Trophoblast cell (in vitro differentiated cells and primary cell): ENCODE data around the gene LCP2.
A peak's percentile ranks its signal among the peaks of the same experiment; 100 is the strongest.

ENCODE experiments used
- DNase-seq, 2 donors: peaks; one replicate each; pipeline ENCODE4 v3.0.0-alpha.2; 2016
- H2AFZ ChIP-seq: 2 replicates; pipeline ENCODE4 v1.6.1; 2013; ENCODE audit warnings: low read length, moderate library complexity, mild to moderate bottlenecking; ENCODE audit not compliant: insufficient read depth, poor library complexity
- H2AK5ac ChIP-seq: 2 replicates; pipeline ENCODE4 v1.6.1; 2013; ENCODE audit warnings: mild to moderate bottlenecking, low read length
- H2BK120ac ChIP-seq: 2 replicates; pipeline ENCODE4 v1.6.1; 2013; ENCODE audit warnings: low read length, mild to moderate bottlenecking, moderate library complexity; ENCODE audit not compliant: insufficient read depth, poor library complexity
- H2BK12ac ChIP-seq: 2 replicates; pipeline ENCODE4 v1.6.1; 2013; ENCODE audit warnings: mild to moderate bottlenecking, low read length, moderate library complexity
- H2BK5ac ChIP-seq: 2 replicates; pipeline ENCODE4 v1.6.1; 2013; ENCODE audit warnings: low read length, low read depth, moderate library complexity, mild to moderate bottlenecking; ENCODE audit not compliant: poor library complexity
- H3K14ac ChIP-seq: 2 replicates; pipeline ENCODE4 v1.6.1; 2013; ENCODE audit warnings: mild to moderate bottlenecking, low read length
- H3K18ac ChIP-seq: 2 replicates; pipeline ENCODE4 v1.6.1; 2013; ENCODE audit warnings: mild to moderate bottlenecking, low read length
- H3K23ac ChIP-seq: 2 replicates; pipeline ENCODE4 v1.6.1; 2013; ENCODE audit warnings: low read length
- H3K27ac ChIP-seq: 2 replicates; pipeline ENCODE4 v1.5.1; 2013; ENCODE audit warnings: low read depth, mild to moderate bottlenecking, inconsistent platforms, low read length, moderate library complexity
- H3K27me3 ChIP-seq: 2 replicates; pipeline ENCODE4 v1.6.1; 2013; ENCODE audit warnings: inconsistent platforms, mild to moderate bottlenecking, low read length, moderate library complexity; ENCODE audit not compliant: insufficient read depth
- H3K36me3 ChIP-seq, 2 experiments: 1 replicate in 1 of 2; 2 replicates in 1 of 2; pipeline ENCODE4 v1.6.1; 2013; ENCODE audit warnings: low read length in 2 of 2, mild to moderate bottlenecking in 2 of 2, moderate library complexity in 1 of 2; ENCODE audit not compliant: insufficient read depth in 2 of 2, control insufficient read depth in 1 of 2
- H3K4ac ChIP-seq: 2 replicates; pipeline ENCODE4 v1.6.1; 2013; ENCODE audit warnings: low read depth, mild to moderate bottlenecking, low read length, moderate library complexity
- H3K4me1 ChIP-seq, 2 experiments: 1 replicate in 1 of 2; 2 replicates in 1 of 2; pipeline ENCODE4 v1.6.1; 2013; ENCODE audit warnings: low read length in 2 of 2, mild to moderate bottlenecking in 2 of 2, moderate library complexity in 1 of 2; ENCODE audit not compliant: insufficient read depth in 2 of 2, control insufficient read depth in 1 of 2
- H3K4me2 ChIP-seq: 2 replicates; pipeline ENCODE4 v1.6.1; 2013; ENCODE audit warnings: inconsistent platforms, mild to moderate bottlenecking, low read length, moderate library complexity
- H3K4me3 ChIP-seq: 2 replicates; pipeline ENCODE4 v1.5.1; 2013; ENCODE audit warnings: mild to moderate bottlenecking, low read depth, low read length, inconsistent platforms
- H3K79me1 ChIP-seq: one replicate; pipeline ENCODE4 v1.6.1; 2013; ENCODE audit warnings: low read length
- H3K79me2 ChIP-seq: 2 replicates; pipeline ENCODE4 v1.6.1; 2013; ENCODE audit warnings: low read length, mild to moderate bottlenecking; ENCODE audit not compliant: control insufficient read depth, insufficient read depth, poor library complexity
- H3K9ac ChIP-seq: 2 replicates; pipeline ENCODE4 v1.6.1; 2013; ENCODE audit warnings: mild to moderate bottlenecking, low read length
- H3K9me3 ChIP-seq: 2 replicates; pipeline ENCODE4 v1.6.1; 2013; ENCODE audit warnings: low read depth, mild to moderate bottlenecking, control low read depth, inconsistent platforms, low read length; ENCODE audit not compliant: insufficient read depth
- H4K12ac ChIP-seq: 2 replicates; pipeline ENCODE4 v1.6.1; 2013; ENCODE audit warnings: low read depth, mild to moderate bottlenecking, low read length, moderate library complexity
- H4K8ac ChIP-seq: 2 replicates; pipeline ENCODE4 v1.6.1; 2013; ENCODE audit warnings: low read depth, mild to moderate bottlenecking, low read length, moderate library complexity
- H4K91ac ChIP-seq: one replicate; pipeline ENCODE4 v1.6.1; 2013; ENCODE audit warnings: low read depth, mild to moderate bottlenecking, low read length, moderate library complexity
- WGBS: extraction: QIAGEN DNeasy Blood & Tissue Kit; methylation state at CpG from one replicate; pipeline ENCODE4 v1.1.7; 2013; ENCODE audit warnings: missing lambda C conversion rate; ENCODE audit not compliant: insufficient read length, insufficient coverage; ENCODE audit errors: extremely low coverage; 5-methylcytosine and 5-hydroxymethylcytosine counted together

LCP2 gene

GRCh38 chr5:170310256-170310926 lies 12.8 kb upstream of the LCP2 start:
- H3K27ac ChIP-seq = no peak overlapping the region
- no peak overlapping the region for H3K4me3 ChIP-seq
- H3K18ac ChIP-seq = no peak overlapping the region
- no peak overlapping the region for H3K23ac ChIP-seq
- no peak overlapping the region for H2AFZ ChIP-seq
- no peak overlapping the region for H3K9ac ChIP-seq
- no peak overlapping the region for H4K91ac ChIP-seq
- H2AK5ac ChIP-seq = no peak overlapping the region
- H3K27me3 ChIP-seq = no peaks in the 10 kb centered on the region
- WGBS = no CpG with 5 or more reads among the region's 5 CpGs
- peaks cover 21 to 34% of the 10 kb centered on the region in 2 experiments for H3K4me1 ChIP-seq
- no peak overlapping the region for H3K4ac ChIP-seq
- no peak overlapping the region for H3K14ac ChIP-seq
- H3K9me3 ChIP-seq = no peaks in the 10 kb centered on the region
- no peak overlapping the region for H2BK12ac ChIP-seq
- H3K4me2 ChIP-seq = no peak overlapping the region
- no peak overlapping the region for H4K8ac ChIP-seq
- H3K36me3 ChIP-seq = no peaks in the 10 kb centered on the region
- no peak overlapping the region for H4K12ac ChIP-seq
- DNase-seq = no peak
- no peak overlapping the region for H2BK5ac ChIP-seq
- H3K79me1 ChIP-seq = peaks cover 13% of the 10 kb centered on the region
- no peaks in the 10 kb centered on the region for H3K79me2 ChIP-seq
- H2BK120ac ChIP-seq = no peak overlapping the region

- Histone ChIP-seq H3K9me3 (no peaks in the 10 kb centered on the region), H3K36me3 (no peaks in the 10 kb centered on the region), H2AK5ac (no peak overlapping the region), H2BK120ac (no peak overlapping the region), H3K79me2 (no peaks in the 10 kb centered on the region), H3K14ac (no peak overlapping the region), H4K12ac (no peak overlapping the region), H3K79me1 (peaks cover 10% of the 10 kb centered on the region), H3K4me1 (peaks cover 21 to 31% of the 10 kb centered on the region in 2 experiments), H3K9ac (no peak overlapping the region), H3K27ac (no peak overlapping the region), H4K8ac (no peak overlapping the region), H3K4ac (no peak overlapping the region), H2AFZ (no peak overlapping the region), H3K18ac (no peak overlapping the region), H3K27me3 (no peaks in the 10 kb centered on the region), H3K4me3 (no peak overlapping the region), H2BK12ac (no peak overlapping the region), H4K91ac (no peak overlapping the region), H3K4me2 (no peak overlapping the region), H2BK5ac (no peak overlapping the region), H3K23ac (no peak overlapping the region)
- no peak for DNase-seq
- no CpG with 5 or more reads among the region's 2 CpGs for WGBS
These were observed 11.1 kb upstream of the LCP2 start for GRCh38 chr5:170308686-170309085.

GRCh38 chr5:170307575-170308465 lies 10.2 kb upstream of the LCP2 start:
- Histone ChIP-seq H3K79me2 (no peaks in the 10 kb centered on the region), H3K14ac (no peak overlapping the region), H3K4ac (no peak overlapping the region), H3K79me1 (peaks cover 10% of the 10 kb centered on the region), H4K91ac (peak overlapping the region; percentile 42), H2BK120ac (no peak overlapping the region), H3K23ac (no peak overlapping the region), H3K4me3 (no peak overlapping the region), H3K9me3 (no peaks in the 10 kb centered on the region), H3K4me2 (no peak overlapping the region), H3K9ac (no peak overlapping the region), H3K27me3 (no peaks in the 10 kb centered on the region), H3K36me3 (no peaks in the 10 kb centered on the region), H4K8ac (no peak overlapping the region), H2AFZ (no peak overlapping the region), H2BK5ac (peak overlapping the region; percentile 27), H2AK5ac (no peak overlapping the region), H3K27ac (no peak overlapping the region), H4K12ac (no peak overlapping the region), H2BK12ac (peak overlapping the region; percentile 37), H3K4me1 (peaks cover 19 to 31% of the 10 kb centered on the region in 2 experiments), H3K18ac (no peak overlapping the region)
- no CpG with 5 or more reads among the region's 15 CpGs for WGBS
- peak; percentile 88 to 89 for DNase-seq

GRCh38 chr5:170306381-170306831 lies 8.8 kb upstream of the LCP2 start:
- no peak overlapping the region for H3K4me3 ChIP-seq
- H3K79me1 ChIP-seq = peaks cover 3% of the 10 kb centered on the region
- no peak overlapping the region for H2BK12ac ChIP-seq
- H3K27ac ChIP-seq = no peak overlapping the region
- no peak overlapping the region for H3K14ac ChIP-seq
- H2BK120ac ChIP-seq = no peak overlapping the region
- no peaks in the 10 kb centered on the region for H3K27me3 ChIP-seq
- peaks cover 8 to 20% of the 10 kb centered on the region in 2 experiments for H3K4me1 ChIP-seq
- no peaks in the 10 kb centered on the region for H3K79me2 ChIP-seq
- H3K18ac ChIP-seq = no peak overlapping the region
- H4K12ac ChIP-seq = no peak overlapping the region
- no peaks in the 10 kb centered on the region for H3K36me3 ChIP-seq
- no peak overlapping the region for H2BK5ac ChIP-seq
- WGBS = no CpG with 5 or more reads among the region's 5 CpGs
- no peak overlapping the region for H3K4me2 ChIP-seq
- H3K9me3 ChIP-seq = no peaks in the 10 kb centered on the region
- no peak overlapping the region for H3K23ac ChIP-seq
- H3K4ac ChIP-seq = no peak overlapping the region
- H2AFZ ChIP-seq = no peak overlapping the region
- no peak for DNase-seq
- no peak overlapping the region for H3K9ac ChIP-seq
- H4K8ac ChIP-seq = no peak overlapping the region
- no peak overlapping the region for H4K91ac ChIP-seq
- no peak overlapping the region for H2AK5ac ChIP-seq
